ENCODE results near the gene KRT15.

DNA sequence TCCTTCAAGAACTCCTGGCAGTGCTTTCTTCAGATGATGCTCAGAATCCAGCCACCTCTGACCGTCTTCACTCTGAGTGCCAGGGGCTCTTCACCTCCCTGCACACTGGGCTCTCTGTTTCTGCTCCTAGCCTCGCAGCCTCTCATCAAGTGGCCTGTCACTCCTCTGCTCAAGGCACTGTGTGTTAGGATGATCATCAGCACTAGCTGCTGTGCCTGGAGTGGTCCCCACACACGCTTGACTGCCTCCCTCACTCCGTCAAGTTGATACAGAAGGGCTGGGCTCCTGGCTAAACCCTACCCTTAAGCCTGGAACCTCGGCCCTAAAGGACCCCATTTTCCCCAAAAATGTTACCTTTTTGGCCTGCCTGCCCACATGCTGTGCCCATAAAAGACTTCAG, 37.6 kb upstream of the KRT15 start:
- TF ChIP-seq, protein P1, sequence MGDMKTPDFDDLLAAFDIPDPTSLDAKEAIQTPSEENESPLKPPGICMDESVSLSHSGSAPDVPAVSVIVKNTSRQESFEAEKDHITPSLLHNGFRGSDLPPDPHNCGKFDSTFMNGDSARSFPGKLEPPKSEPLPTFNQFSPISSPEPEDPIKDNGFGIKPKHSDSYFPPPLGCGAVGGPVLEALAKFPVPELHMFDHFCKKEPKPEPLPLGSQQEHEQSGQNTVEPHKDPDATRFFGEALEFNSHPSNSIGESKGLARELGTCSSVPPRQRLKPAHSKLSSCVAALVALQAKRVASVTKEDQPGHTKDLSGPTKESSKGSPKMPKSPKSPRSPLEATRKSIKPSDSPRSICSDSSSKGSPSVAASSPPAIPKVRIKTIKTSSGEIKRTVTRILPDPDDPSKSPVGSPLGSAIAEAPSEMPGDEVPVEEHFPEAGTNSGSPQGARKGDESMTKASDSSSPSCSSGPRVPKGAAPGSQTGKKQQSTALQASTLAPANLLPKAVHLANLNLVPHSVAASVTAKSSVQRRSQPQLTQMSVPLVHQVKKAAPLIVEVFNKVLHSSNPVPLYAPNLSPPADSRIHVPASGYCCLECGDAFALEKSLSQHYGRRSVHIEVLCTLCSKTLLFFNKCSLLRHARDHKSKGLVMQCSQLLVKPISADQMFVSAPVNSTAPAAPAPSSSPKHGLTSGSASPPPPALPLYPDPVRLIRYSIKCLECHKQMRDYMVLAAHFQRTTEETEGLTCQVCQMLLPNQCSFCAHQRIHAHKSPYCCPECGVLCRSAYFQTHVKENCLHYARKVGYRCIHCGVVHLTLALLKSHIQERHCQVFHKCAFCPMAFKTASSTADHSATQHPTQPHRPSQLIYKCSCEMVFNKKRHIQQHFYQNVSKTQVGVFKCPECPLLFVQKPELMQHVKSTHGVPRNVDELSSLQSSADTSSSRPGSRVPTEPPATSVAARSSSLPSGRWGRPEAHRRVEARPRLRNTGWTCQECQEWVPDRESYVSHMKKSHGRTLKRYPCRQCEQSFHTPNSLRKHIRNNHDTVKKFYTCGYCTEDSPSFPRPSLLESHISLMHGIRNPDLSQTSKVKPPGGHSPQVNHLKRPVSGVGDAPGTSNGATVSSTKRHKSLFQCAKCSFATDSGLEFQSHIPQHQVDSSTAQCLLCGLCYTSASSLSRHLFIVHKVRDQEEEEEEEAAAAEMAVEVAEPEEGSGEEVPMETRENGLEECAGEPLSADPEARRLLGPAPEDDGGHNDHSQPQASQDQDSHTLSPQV (IDR thresholded peaks at IDR 0.05) = no peak
- TF ChIP-seq, protein P2, sequence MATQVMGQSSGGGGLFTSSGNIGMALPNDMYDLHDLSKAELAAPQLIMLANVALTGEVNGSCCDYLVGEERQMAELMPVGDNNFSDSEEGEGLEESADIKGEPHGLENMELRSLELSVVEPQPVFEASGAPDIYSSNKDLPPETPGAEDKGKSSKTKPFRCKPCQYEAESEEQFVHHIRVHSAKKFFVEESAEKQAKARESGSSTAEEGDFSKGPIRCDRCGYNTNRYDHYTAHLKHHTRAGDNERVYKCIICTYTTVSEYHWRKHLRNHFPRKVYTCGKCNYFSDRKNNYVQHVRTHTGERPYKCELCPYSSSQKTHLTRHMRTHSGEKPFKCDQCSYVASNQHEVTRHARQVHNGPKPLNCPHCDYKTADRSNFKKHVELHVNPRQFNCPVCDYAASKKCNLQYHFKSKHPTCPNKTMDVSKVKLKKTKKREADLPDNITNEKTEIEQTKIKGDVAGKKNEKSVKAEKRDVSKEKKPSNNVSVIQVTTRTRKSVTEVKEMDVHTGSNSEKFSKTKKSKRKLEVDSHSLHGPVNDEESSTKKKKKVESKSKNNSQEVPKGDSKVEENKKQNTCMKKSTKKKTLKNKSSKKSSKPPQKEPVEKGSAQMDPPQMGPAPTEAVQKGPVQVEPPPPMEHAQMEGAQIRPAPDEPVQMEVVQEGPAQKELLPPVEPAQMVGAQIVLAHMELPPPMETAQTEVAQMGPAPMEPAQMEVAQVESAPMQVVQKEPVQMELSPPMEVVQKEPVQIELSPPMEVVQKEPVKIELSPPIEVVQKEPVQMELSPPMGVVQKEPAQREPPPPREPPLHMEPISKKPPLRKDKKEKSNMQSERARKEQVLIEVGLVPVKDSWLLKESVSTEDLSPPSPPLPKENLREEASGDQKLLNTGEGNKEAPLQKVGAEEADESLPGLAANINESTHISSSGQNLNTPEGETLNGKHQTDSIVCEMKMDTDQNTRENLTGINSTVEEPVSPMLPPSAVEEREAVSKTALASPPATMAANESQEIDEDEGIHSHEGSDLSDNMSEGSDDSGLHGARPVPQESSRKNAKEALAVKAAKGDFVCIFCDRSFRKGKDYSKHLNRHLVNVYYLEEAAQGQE (IDR thresholded peaks at IDR 0.05; ENCODE audit: low read depth, low read length) = no peak
- TF ChIP-seq SMARCA5 (IDR thresholded peaks at IDR 0.05) (no peak), RELB (IDR thresholded peaks at IDR 0.05; ENCODE audit: low read depth) (no peak), POU2F2 (IDR thresholded peaks at IDR 0.05; ENCODE audit: borderline replicate concordance, low read depth, low read length) (no peak), POLR2AphosphoS5 (IDR thresholded peaks at IDR 0.05; ENCODE audit: low read length) (no peak), ATF7 (IDR thresholded peaks at IDR 0.05; ENCODE audit: low read depth) (no peak), ATF2 (IDR thresholded peaks at IDR 0.05; ENCODE audit: low read length) (no peak), EP300 (IDR thresholded peaks at IDR 0.05; ENCODE audit: borderline replicate concordance in 1 of 2, control insufficient read depth in 1 of 2, low read depth in 2 of 2, low read length in 2 of 2) (no peak)
- TF ChIP-seq, protein P3, sequence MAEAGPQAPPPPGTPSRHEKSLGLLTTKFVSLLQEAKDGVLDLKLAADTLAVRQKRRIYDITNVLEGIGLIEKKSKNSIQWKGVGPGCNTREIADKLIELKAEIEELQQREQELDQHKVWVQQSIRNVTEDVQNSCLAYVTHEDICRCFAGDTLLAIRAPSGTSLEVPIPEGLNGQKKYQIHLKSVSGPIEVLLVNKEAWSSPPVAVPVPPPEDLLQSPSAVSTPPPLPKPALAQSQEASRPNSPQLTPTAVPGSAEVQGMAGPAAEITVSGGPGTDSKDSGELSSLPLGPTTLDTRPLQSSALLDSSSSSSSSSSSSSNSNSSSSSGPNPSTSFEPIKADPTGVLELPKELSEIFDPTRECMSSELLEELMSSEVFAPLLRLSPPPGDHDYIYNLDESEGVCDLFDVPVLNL (IDR thresholded peaks at IDR 0.05; ENCODE audit: low read depth, low read length) = no peak
- TF ChIP-seq, protein P4, sequence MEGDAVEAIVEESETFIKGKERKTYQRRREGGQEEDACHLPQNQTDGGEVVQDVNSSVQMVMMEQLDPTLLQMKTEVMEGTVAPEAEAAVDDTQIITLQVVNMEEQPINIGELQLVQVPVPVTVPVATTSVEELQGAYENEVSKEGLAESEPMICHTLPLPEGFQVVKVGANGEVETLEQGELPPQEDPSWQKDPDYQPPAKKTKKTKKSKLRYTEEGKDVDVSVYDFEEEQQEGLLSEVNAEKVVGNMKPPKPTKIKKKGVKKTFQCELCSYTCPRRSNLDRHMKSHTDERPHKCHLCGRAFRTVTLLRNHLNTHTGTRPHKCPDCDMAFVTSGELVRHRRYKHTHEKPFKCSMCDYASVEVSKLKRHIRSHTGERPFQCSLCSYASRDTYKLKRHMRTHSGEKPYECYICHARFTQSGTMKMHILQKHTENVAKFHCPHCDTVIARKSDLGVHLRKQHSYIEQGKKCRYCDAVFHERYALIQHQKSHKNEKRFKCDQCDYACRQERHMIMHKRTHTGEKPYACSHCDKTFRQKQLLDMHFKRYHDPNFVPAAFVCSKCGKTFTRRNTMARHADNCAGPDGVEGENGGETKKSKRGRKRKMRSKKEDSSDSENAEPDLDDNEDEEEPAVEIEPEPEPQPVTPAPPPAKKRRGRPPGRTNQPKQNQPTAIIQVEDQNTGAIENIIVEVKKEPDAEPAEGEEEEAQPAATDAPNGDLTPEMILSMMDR (IDR thresholded peaks at IDR 0.05 in 2 of 3, conservative IDR thresholded peaks at IDR 0.05 in 1 of 3; ENCODE audit: control insufficient read depth in 2 of 3, extremely low read depth in 1 of 3, insufficient read depth in 1 of 3, low read depth in 3 of 3, low read length in 3 of 3) = no peak

Measured in GM12878 (cell line).